H9 (cell line): ENCODE results near the gene ZNF555. TPM values are rescaled to one million over a fixed set of nuclear protein-coding genes. Genes with fewer than 3 reads are reported as not detected.

Experiments
- DNase-seq: peaks from one replicate; pipeline ENCODE4 v3.0.0-alpha.2; 2017
- H2AFZ ChIP-seq: one replicate; pipeline ENCODE4 v1.6.1; 2013; ENCODE audit warnings: mild to moderate bottlenecking, low read length, control low read depth, moderate library complexity
- H2AK5ac ChIP-seq: 2 replicates; pipeline ENCODE4 v1.6.1; 2013; ENCODE audit warnings: low read length, control low read depth, mixed read lengths; ENCODE audit not compliant: insufficient read length
- H2BK120ac ChIP-seq: one replicate; pipeline ENCODE4 v1.6.1; 2013; ENCODE audit warnings: low read depth, mild to moderate bottlenecking, low read length, control low read depth, inconsistent platforms; ENCODE audit not compliant: poor library complexity, severe bottlenecking
- H2BK12ac ChIP-seq: 2 replicates; pipeline ENCODE4 v1.6.1; 2013; ENCODE audit warnings: low read length, control low read depth, mixed read lengths, low read depth; ENCODE audit not compliant: insufficient read length
- H2BK15ac ChIP-seq: 2 replicates; pipeline ENCODE4 v1.6.1; 2013; ENCODE audit warnings: low read depth, low read length, control low read depth
- H2BK20ac ChIP-seq: one replicate; pipeline ENCODE4 v1.6.1; 2013; ENCODE audit warnings: low read depth, mild to moderate bottlenecking, low read length, control low read depth, inconsistent platforms; ENCODE audit not compliant: poor library complexity, severe bottlenecking
- H2BK5ac ChIP-seq: 2 replicates; pipeline ENCODE4 v1.6.1; 2013; ENCODE audit warnings: low read length, control low read depth, mixed read lengths; ENCODE audit not compliant: insufficient read length
- H3K14ac ChIP-seq: 2 replicates; pipeline ENCODE4 v1.6.1; 2013; ENCODE audit warnings: low read length, control low read depth; ENCODE audit not compliant: insufficient read depth
- H3K18ac ChIP-seq: 2 replicates; pipeline ENCODE4 v1.6.1; 2013; ENCODE audit warnings: low read depth, mild to moderate bottlenecking, mixed read lengths, low read length, control low read depth; ENCODE audit not compliant: insufficient read length
- H3K23ac ChIP-seq: 2 replicates; pipeline ENCODE4 v1.6.1; 2013; ENCODE audit warnings: low read length, control low read depth, mixed read lengths, low read depth; ENCODE audit not compliant: insufficient read length
- H3K23me2 ChIP-seq: 2 replicates; pipeline ENCODE4 v1.6.1; 2013; ENCODE audit warnings: low read depth, mild to moderate bottlenecking, mixed read lengths, low read length, control low read depth; ENCODE audit not compliant: insufficient read length, poor library complexity, severe bottlenecking
- H3K27ac ChIP-seq: 2 replicates; pipeline ENCODE4 v1.5.1; 2013; ENCODE audit warnings: low read length, control low read depth, mixed read lengths, low read depth; ENCODE audit not compliant: insufficient read length
- H3K27me3 ChIP-seq: 2 replicates; pipeline ENCODE4 v1.6.1; 2013; ENCODE audit warnings: low read length, control low read depth, inconsistent platforms; ENCODE audit not compliant: insufficient read depth
- H3K4ac ChIP-seq: 2 replicates; pipeline ENCODE4 v1.6.1; 2013; ENCODE audit warnings: low read depth, mild to moderate bottlenecking, control low read depth, inconsistent platforms, low read length, moderate library complexity
- H3K4me1 ChIP-seq: 2 replicates; pipeline ENCODE4 v1.6.1; 2013; ENCODE audit warnings: low read length, control low read depth, inconsistent platforms; ENCODE audit not compliant: insufficient read depth
- H3K4me2 ChIP-seq: 2 replicates; pipeline ENCODE4 v1.6.1; 2013; ENCODE audit warnings: low read length, control low read depth, mixed read lengths; ENCODE audit not compliant: insufficient read length, insufficient read depth
- H3K56ac ChIP-seq: 2 replicates; pipeline ENCODE4 v1.6.1; 2013; ENCODE audit warnings: low read depth, mild to moderate bottlenecking, mixed read lengths, low read length, control low read depth; ENCODE audit not compliant: insufficient read length
- H3K79me1 ChIP-seq: 2 replicates; pipeline ENCODE4 v1.6.1; 2013; ENCODE audit warnings: low read depth, mild to moderate bottlenecking, moderate library complexity, low read length, control low read depth, inconsistent platforms; ENCODE audit not compliant: insufficient read depth, poor library complexity, severe bottlenecking
- H3K79me2 ChIP-seq: 2 replicates; pipeline ENCODE4 v1.6.1; 2013; ENCODE audit warnings: low read length, control low read depth, inconsistent platforms; ENCODE audit not compliant: insufficient read depth
- H3K9ac ChIP-seq: 2 replicates; pipeline ENCODE4 v1.6.1; 2013; ENCODE audit warnings: low read length, control low read depth, mixed read lengths; ENCODE audit not compliant: insufficient read length; ENCODE audit errors: extremely low read depth
- H3K9me3 ChIP-seq: one replicate; pipeline ENCODE4 v1.6.1; 2013; ENCODE audit warnings: low read depth, low read length, inconsistent platforms; ENCODE audit not compliant: control insufficient read depth
- H3T11ph ChIP-seq: one replicate; pipeline ENCODE4 v1.6.1; 2013; ENCODE audit warnings: mild to moderate bottlenecking, low read length, control low read depth, inconsistent platforms
- H4K20me1 ChIP-seq: one replicate; pipeline ENCODE4 v1.6.1; 2013; ENCODE audit not compliant: control insufficient read depth, insufficient read length, insufficient read depth
- H4K5ac ChIP-seq: 2 replicates; pipeline ENCODE4 v1.6.1; 2013; ENCODE audit warnings: low read depth, mild to moderate bottlenecking, mixed read lengths, low read length, control low read depth; ENCODE audit not compliant: insufficient read length
- H4K8ac ChIP-seq: replicated peaks from 2 replicates; pipeline ENCODE4 v1.6.1; 2013; ENCODE audit warnings: low read length, control low read depth, mixed read lengths, low read depth; ENCODE audit not compliant: insufficient read length
- H4K91ac ChIP-seq: 2 replicates; pipeline ENCODE4 v1.6.1; 2013; ENCODE audit warnings: low read depth, mild to moderate bottlenecking, moderate library complexity, mixed read lengths, low read length, control low read depth; ENCODE audit not compliant: insufficient read length
- H3K27ac Mint-ChIP-seq, 3 experiments: 2 replicates in 2 of 3; 3 replicates in 1 of 3; pipeline ENCODE4 v1.8.0; 2020 to 2021; ENCODE audit warnings: mixed read lengths in 3 of 3, mild to moderate bottlenecking in 1 of 3, moderate library complexity in 1 of 3
- H3K27me3 Mint-ChIP-seq: 2 replicates; pipeline ENCODE4 v1.8.0; 2021; ENCODE audit warnings: low read depth, mild to moderate bottlenecking, moderate library complexity, mixed read lengths
- H3K36me3 Mint-ChIP-seq, 3 experiments: 2 replicates in 2 of 3; 3 replicates in 1 of 3; pipeline ENCODE4 v1.8.0; 2020 to 2021; ENCODE audit warnings: low read depth in 3 of 3, mixed read lengths in 3 of 3; ENCODE audit not compliant: insufficient read depth in 1 of 3
- H3K4me1 Mint-ChIP-seq, 2 experiments: 2 replicates each; pipeline ENCODE4 v1.8.0; 2020; ENCODE audit warnings: mixed read lengths in 2 of 2
- H3K4me3 Mint-ChIP-seq, 2 experiments: 2 replicates in 1 of 2; 3 replicates in 1 of 2; pipeline ENCODE4 v1.8.0; 2020 to 2021; ENCODE audit warnings: mild to moderate bottlenecking in 2 of 2, mixed read lengths in 2 of 2, moderate library complexity in 1 of 2
- H3K9me3 Mint-ChIP-seq, 2 experiments: 2 replicates in 1 of 2; 3 replicates in 1 of 2; pipeline ENCODE4 v1.8.0; 2020; ENCODE audit warnings: mild to moderate bottlenecking in 2 of 2, mixed read lengths in 2 of 2, moderate library complexity in 1 of 2
- WGBS: extraction: QIAGEN DNeasy Blood & Tissue Kit; methylation state at CpG from one replicate; pipeline ENCODE4 v1.1.7; 2013; ENCODE audit warnings: missing lambda C conversion rate, low lambda C conversion rate, mixed read lengths; ENCODE audit not compliant: insufficient read length; ENCODE audit errors: extremely low coverage; 5-methylcytosine and 5-hydroxymethylcytosine counted together
- total RNA-seq: library from RNA; stranded (reverse); gene quantifications from 2 replicates; pipeline ENCODE4 v1.2.1, GENCODE V29; 2021
- TF ChIP-seq, protein P1 (sequence below): fragments of 200-600 bp; sonication (generic); conservative IDR thresholded peaks from 3 replicates; pipeline ENCODE4 v1.8.0; 2021; ENCODE audit warnings: antibody characterized with exemption, mild to moderate bottlenecking

The ZNF555 gene
- total RNA-seq, 1 experiment from 2014 or later = 7.8 TPM

DNA sequence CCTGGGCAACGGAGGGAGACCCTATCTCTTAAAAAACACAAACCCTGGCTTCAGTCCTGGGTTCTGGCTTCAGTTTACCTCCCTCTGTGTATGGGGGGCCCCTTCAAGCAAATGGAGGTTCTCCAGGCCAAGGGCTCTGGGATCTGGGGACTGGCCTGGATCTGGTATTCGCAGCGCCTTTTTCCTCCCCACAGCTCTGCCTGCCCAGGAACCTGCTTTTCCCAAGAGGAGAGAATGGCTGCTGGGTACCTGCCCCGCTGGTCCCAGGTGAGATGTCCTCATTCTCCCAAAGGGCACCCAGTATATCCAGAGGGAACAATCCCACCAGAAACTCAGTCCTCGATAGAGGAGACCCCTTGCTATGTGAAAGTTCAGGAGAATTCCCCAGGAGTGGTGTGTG lies 18.4 kb upstream of the ZNF555 start:
- H3K4me3 Mint-ChIP-seq = no peak overlapping the region
- WGBS = no CpG with 5 or more reads among the region's 5 CpGs
- H3K9me3 Mint-ChIP-seq = peaks cover 10 to 24% of the 10 kb centered on the region in 2 experiments
- H4K8ac ChIP-seq = no peak overlapping the region
- H3K18ac ChIP-seq = no peak overlapping the region
- no peak overlapping the region for H3K4me2 ChIP-seq
- no peak overlapping the region for H2BK15ac ChIP-seq
- no peak overlapping the region for H4K5ac ChIP-seq
- H3K14ac ChIP-seq = no peak overlapping the region
- no peak overlapping the region for H3T11ph ChIP-seq
- H2AFZ ChIP-seq = no peak overlapping the region
- H3K4ac ChIP-seq = no peak overlapping the region
- no peak overlapping the region for H3K9ac ChIP-seq
- H3K36me3 Mint-ChIP-seq = peaks cover 21 to 38% (median 26%) of the 10 kb centered on the region in 3 experiments
- H3K27me3 ChIP-seq = no peaks in the 10 kb centered on the region
- H3K4me1 ChIP-seq = no peaks in the 10 kb centered on the region
- H4K91ac ChIP-seq = no peak overlapping the region
- H2AK5ac ChIP-seq = no peak overlapping the region
- TF ChIP-seq, protein P1, sequence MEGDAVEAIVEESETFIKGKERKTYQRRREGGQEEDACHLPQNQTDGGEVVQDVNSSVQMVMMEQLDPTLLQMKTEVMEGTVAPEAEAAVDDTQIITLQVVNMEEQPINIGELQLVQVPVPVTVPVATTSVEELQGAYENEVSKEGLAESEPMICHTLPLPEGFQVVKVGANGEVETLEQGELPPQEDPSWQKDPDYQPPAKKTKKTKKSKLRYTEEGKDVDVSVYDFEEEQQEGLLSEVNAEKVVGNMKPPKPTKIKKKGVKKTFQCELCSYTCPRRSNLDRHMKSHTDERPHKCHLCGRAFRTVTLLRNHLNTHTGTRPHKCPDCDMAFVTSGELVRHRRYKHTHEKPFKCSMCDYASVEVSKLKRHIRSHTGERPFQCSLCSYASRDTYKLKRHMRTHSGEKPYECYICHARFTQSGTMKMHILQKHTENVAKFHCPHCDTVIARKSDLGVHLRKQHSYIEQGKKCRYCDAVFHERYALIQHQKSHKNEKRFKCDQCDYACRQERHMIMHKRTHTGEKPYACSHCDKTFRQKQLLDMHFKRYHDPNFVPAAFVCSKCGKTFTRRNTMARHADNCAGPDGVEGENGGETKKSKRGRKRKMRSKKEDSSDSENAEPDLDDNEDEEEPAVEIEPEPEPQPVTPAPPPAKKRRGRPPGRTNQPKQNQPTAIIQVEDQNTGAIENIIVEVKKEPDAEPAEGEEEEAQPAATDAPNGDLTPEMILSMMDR = no peak
- peaks cover 2% of the 10 kb centered on the region for H4K20me1 ChIP-seq
- DNase-seq = no peak
- no peaks in the 10 kb centered on the region for H3K79me1 ChIP-seq
- H2BK120ac ChIP-seq = no peak overlapping the region
- no peak overlapping the region for H2BK5ac ChIP-seq
- no peaks in the 10 kb centered on the region for H3K79me2 ChIP-seq
- H2BK12ac ChIP-seq = no peak overlapping the region
- peaks cover 6% of the 10 kb centered on the region for H3K9me3 ChIP-seq
- no peaks in the 10 kb centered on the region for H3K27me3 Mint-ChIP-seq
- no peak overlapping the region for H3K27ac ChIP-seq
- no peak overlapping the region; a peak in 1 of 7 replicates for H3K27ac Mint-ChIP-seq
- peaks cover 3% of the 10 kb centered on the region in 2 experiments; a peak in 1 of 4 replicates for H3K4me1 Mint-ChIP-seq
- H3K56ac ChIP-seq = no peak overlapping the region
- no peaks in the 10 kb centered on the region for H3K23me2 ChIP-seq
- H3K23ac ChIP-seq = no peak overlapping the region
- H2BK20ac ChIP-seq = no peak overlapping the region
